Measurements from ENCODE around the gene C2orf92.

Gene C2orf92

DNA sequence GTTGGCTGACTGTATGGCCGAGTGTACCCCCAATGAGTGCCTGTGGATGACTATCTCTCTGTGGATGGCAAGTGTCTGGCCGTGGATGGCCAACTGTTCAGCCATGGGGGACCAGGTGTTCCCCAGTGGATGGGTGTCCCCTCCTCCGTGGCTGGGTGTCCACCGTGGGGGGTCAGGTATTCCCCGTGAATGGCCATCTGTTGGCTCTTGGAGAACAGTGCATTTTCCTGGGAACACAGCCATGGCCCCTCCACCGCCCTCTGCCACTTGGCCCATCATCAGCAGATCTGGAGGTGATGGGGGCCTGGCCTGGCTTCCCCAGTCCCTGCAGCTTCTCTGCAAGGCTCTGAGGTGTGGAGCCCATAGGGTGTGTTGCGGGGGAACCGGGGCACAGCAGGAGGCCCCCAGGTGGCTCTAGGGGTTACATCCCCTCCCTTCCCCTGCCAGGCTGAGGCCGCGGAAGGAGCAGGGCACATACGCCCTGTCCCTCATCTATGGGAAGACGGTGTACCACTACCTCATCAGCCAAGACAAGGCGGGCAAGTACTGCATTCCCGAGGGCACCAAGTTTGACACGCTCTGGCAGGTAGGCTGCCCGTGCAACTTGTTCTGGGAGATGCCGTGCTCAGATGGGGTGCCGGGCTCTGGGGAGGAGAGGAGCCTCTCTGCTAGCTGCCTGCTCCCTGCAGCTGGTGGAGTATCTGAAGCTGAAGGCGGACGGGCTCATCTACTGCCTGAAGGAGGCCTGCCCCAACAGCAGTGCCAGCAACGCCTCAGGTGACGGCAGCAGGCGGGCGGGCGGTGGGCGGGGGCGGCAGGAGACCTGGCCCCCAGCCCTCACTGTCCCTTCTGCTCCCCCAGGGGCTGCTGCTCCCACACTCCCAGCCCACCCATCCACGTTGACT, 63.2 kb downstream of the C2orf92 start:
- DNase-seq, result no peak

DNA sequence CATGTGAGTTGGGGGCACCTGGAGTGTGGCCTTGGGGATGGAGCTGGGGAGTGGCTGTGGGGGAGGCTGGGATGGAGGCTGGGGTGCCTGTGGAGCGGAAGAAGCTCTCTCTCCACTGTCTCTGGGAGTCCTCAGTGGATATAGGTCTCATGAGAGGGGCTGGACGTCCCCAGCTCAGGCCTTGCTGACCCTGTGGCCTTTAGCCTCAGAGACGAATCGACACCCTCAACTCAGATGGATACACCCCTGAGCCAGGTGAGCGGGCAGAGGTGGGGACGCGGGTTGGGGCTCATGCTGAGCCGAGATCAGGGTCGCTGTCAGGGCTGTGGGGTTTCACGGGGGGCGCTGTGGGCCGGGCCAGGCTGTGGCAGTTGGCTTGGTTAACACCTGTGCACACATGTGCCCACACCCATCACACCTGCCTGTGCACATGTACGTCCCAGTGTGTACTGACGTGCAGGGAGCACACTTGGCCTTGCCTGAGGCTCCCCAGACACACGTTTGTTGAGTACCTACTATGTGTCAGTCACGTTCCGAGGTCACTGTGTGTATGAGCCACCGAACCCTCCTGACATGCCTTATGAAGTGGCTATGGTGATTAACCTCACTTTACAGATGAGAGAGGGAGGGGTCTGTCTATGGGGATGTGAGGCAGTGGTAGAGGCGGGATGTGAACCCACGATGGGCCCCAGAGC, 64.0 kb downstream of the C2orf92 start:
- no peak for DNase-seq

DNA sequence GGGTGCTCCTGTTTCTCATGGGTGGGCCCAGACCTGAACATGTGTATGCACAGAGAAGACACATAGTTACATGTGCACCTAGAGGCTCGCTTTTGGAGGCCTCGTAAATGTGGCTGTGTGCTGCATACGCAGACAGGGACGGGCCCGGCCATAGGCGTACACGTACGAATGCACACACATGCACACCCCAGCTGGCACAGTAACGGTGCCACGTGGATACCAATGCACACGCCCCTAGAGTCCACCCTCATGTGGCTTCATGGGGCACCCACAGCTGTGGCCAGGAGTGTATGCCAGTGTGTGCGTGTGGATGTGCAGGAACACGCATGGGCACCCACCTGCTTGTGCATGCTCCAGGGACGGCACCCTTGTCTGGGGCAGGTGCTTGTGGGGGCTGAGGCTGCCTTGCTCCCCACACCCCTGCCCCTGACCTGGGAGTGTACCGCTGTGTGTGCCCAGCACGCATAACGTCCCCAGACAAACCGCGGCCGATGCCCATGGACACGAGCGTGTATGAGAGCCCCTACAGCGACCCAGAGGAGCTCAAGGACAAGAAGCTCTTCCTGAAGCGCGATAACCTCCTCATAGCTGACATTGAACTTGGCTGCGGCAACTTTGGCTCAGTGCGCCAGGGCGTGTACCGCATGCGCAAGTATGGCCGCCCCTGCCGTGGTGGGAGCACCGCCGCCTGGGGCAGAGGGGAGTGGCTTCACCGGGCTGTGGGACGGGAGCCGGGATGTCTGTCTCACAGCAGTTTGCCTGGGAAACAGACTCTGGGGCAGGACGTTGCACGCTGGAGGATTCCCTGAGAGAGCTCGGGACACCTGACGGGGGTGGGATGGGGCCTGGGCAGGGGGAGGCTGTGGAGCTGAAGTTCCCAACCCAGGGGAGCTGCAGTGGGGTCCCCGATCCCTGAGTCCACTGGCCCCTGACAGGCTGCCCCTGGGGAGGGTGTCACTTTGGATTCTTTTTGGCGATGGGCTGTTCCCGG, 64.8 kb downstream of the C2orf92 start:
- no peak for DNase-seq

DNA sequence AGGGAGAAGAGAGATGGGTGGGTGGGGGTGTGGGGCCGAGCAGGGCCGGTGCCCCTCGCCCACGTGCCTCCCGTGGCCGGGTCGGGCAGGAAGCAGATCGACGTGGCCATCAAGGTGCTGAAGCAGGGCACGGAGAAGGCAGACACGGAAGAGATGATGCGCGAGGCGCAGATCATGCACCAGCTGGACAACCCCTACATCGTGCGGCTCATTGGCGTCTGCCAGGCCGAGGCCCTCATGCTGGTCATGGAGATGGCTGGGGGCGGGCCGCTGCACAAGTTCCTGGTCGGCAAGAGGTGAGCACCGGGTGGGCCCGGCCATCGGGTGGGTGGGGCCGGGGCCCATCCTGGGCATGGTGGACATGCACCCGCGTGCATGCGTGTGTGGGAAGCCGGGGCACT, 65.6 kb downstream of the C2orf92 start:
- DNase-seq, result no peak

DNA sequence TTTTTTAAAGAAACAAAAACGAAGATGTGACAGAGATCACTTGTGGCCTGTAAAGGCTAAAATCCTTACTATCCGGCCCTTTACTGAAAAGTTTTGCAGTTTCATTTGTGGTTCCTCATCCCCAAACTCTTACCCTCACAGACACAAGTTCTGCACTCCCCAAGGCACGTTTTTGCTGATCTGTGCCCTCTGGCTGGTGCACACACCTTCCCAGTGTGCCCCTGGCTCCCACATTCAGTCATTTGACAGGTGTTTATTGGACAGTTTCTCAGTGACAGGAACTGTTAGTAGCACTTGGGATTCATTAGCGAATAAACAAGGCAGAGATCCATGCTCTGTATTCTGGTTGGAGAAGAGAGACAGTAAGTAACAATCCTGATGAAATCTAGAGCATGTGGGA, 66.7 kb downstream of the C2orf92 start:
- no peak for DNase-seq

DNA sequence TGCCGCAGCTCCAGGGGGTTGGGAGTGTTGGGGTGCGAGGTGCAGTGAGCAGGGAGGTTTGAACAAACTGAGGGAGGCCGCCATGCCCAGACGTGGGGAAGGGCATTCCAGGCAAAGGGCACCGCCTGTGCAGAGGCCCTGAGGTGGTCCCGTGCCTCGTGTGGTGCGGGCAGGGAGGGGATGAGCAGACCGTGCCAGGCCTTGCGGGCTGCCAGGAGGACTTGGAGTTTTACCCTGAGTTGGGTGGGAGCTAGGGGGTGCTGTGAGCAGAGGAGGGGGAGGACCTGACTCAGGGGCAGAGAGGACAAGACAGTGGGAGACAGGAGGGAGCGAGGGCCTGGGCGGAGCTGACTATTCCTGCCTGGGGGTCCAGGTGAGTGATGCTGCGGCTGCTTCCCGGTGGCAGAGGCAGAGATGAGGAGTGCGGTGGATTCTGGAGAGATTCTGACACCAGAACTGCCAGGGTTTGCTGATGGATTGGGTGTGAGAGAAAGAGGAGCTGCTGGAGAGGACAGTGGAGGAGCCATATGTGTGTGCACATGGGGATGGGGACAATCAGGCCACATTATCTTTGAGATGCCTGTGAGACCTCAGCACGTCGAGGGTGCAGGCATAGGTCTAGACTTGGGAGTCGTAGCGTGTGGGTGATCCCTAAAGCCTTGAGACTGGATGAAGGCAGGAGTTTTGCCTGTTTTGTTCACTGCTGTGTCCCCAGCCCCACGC, 67.3 kb downstream of the C2orf92 start:
- no peak for DNase-seq

DNA sequence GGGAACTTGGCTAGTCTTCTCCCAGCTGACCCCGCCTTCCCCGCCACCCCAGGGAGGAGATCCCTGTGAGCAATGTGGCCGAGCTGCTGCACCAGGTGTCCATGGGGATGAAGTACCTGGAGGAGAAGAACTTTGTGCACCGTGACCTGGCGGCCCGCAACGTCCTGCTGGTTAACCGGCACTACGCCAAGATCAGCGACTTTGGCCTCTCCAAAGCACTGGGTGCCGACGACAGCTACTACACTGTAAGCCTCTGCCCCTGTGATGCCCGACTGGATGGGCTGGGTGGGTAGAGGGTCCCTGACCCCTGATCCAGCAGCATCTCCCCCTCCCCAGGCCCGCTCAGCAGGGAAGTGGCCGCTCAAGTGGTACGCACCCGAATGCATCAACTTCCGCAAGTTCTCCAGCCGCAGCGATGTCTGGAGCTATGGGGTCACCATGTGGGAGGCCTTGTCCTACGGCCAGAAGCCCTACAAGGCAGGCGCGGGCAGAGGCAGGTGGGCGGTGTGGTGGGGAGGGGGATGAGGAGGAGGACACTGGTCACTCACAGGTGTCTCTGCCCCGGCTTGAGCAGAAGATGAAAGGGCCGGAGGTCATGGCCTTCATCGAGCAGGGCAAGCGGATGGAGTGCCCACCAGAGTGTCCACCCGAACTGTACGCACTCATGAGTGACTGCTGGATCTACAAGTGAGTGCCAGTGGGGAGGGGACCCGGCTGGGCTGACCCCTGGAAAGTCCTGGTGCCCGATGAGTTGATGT, 68.1 kb downstream of the C2orf92 start:
- DNase-seq, result no peak

DNA sequence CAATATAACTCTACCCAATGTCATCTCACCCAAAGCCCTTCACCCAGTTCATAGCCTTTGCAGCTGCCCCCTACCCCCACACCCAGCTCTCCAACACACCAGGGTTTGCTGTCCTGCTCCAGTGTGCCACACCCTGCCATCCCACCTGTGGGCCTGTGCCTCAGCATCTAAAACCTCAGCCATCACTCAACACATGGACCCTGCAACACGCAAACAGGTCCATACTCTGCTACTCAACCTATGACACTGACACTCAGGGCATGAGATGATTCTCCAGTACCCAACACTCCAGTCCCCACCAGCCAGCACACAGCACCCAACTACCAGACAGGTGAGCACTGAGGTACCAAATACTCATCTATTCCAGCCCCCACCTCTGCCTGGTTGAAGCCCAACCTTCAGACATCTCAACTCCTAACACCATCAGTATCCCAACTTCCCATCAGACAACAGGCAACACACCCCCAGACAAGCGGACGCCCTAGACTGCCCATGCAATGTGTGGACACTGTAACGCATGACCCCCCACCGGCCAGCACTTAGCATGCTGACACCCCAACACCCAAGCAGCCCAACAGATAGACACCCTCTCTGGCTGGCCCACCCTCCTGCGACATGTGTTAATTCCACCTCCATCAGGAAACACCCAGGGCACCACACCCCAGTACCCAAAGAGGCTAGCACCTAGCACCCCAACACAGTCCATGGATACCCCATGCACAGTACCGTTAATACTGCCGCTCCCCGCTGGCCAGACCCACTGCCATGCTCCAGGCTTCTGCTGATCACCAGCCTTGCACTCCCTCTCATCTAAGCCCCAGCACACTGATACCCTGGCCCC, 68.9 kb downstream of the C2orf92 start:
- no peak for DNase-seq

DNA sequence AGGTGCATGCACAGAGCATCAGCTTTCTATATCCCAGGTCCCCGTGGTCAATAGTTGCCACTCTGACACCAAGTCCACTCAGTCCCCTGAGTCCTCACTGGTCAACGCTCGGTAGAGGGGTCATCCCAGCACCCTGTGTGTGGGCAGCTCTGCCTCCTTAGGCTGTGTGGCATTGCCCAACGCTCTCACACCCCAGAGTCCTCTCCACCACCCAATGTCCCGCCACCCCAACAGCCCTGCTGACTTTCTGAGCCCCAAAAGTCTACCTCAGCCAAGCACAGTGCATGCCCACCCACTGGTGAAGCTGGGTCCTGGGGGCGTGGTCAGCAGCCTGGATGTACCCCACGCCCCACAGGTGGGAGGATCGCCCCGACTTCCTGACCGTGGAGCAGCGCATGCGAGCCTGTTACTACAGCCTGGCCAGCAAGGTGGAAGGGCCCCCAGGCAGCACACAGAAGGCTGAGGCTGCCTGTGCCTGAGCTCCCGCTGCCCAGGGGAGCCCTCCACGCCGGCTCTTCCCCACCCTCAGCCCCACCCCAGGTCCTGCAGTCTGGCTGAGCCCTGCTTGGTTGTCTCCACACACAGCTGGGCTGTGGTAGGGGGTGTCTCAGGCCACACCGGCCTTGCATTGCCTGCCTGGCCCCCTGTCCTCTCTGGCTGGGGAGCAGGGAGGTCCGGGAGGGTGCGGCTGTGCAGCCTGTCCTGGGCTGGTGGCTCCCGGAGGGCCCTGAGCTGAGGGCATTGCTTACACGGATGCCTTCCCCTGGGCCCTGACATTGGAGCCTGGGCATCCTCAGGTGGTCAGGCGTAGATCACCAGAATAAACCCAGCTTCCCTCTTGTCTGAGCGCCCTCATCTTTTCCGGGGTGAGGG, 69.7 kb downstream of the C2orf92 start:
- DNase-seq, result no peak

DNA sequence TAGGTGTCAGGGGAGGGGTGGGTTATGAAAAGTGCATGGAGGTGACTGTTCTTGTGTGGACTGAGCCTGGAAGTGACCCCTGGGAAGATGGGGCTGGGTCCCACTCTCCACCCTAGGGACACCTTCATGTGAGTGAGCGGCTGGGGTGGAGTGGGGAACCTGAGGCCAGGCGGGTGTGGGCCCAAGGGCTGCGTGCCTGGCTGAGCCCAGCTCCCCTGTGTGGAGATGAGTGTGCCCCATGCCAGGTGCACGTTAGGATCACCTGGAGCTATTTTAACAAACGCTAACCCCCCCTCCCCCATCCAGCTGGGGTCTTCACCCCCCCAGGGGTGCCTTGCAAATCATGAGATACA, 70.4 kb downstream of the C2orf92 start:
- DNase-seq, result no peak

DNA sequence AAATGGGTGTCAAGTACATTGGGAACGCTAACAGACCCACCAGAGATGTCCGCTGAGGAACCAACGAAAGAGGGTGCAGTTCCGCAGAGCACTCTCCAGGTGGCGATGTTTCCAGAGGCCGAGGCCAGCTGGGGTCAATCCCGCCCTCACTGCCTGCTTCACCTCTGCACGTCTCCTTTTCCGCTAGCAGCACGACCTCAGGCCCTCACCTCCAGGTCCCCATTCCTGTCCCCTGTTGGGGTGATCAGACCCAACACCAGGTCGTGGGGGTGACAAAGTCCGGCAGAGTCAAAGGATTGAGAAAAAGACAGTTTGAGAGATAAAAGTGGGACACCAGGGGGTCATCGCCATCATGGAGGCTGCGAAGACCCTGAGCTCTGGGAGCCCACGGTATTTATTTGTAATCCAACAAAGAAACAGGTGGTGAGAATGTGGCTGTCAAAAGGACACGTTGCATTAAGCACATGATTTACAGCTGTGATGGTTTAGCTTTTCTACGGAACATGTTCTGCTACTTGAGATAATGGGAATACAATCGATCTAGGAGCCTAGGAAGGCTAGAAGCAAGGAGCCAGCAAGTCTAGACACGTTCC, 71.2 kb downstream of the C2orf92 start:
- peak; percentile 22 for DNase-seq

DNA sequence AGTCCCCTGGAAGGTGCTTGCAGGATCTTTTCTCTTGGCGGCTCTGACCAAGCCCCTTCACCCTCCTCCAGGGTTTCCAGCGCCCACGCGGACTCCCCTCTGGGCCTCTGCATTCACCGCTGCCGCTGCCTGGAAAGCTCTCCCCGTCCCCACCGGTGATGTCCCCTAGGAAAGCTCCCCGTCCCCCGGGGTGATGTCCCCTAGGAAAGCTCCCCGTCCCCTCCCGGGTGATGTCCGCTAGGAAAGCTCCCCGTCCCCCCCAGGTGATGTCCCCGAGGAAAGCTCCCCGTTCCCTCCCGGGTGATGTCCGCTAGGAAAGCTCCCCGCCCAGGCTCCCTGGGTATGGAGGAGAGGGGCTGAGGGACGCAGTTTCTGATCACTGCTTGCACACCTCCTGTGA, 71.7 kb downstream of the C2orf92 start:
- no peak for DNase-seq

DNA sequence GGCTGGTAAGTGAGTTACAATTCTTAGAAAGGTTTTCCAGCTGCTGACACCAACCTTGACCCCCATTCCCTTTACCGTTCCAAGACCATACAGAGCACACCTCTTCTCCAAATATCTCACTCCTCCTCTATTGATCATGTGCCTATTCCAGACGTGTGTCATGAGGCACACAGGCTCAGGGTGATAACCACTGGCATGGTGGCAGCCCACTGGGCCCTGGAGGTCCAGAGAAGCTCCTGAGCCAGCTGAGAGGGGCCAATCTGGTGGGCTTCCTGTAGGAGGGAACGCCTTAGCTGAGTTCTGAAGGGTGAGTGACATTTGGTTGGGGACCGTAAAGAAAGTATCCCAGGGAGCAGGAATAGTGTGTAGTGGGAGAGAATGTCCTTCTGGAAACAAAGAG, 72.2 kb downstream of the C2orf92 start:
- no peak for DNase-seq

DNA sequence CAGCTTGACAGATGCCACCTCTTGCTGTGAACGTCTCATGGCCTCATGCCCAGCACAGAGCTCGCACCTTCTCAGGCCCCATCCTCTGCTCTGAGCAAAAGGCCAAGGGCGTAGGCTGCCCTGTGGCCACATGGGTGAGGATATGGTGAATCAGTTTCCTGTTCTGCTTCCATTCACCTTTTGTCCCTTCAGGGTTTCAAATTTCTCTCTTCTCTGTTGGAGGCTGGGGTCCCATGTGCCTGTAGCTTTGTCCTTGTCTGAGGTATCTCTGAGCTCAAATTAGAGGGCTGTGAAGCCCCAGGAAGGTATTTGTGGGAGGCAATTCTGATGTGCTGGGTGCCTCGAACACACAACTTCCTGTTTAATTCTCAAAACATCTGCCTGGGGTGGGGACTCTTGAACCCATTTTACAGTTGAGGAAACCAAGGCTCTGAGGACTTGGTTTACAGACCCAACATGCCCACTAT, 72.9 kb downstream of the C2orf92 start:
- peak; percentile 44 for DNase-seq

DNA sequence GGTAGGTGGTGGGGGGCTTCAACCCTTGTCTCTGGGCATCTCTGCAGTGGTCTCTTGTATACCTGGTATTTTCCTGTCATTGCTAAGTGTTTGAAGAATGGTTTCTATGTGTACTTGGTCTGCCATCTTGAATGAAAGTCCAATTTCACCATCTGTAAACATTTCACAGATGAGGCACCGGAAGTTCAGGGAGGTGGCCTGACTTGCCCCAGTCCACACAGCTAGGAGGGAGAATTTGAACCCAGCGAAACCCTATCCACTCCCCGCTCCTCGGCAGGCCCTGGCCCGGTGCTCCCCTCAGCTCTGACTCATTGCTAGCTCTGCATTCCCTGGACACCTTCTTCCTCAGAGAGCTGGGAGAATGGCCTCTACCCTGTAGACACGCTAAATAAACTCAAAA, 74.4 kb downstream of the C2orf92 start:
- no peak for DNase-seq

DNA sequence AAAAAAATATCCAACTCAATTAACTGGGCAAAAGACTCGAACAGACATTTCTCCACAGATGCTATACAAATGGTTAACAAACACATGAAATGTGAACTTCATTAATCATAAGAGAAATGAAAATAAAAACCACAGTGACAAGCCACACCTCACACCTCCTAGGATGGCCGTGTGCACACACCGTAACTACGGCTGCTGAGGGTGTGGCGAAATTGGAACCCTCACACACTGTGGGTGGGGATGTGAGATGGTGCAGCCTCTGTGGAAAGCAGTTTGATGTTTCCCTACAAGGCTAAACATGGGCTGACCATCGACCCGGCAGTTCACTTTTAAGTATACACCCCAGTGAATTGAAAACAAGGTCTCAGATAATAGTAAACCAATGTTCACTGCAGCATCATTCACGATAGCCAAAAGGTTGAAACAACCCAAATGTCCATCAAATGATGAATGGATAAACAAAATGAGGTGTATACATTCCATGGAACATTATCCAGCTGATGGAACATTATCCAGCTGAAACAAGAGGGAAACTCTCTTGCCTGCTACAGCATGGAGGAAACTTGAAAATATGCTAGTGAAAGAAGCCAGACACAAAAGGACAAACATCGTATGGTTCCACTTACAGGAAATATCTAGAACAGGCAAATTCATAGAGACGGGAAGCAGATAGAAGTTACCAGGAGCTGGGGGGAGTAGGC, 76.1 kb downstream of the C2orf92 start:
- no peak for DNase-seq

DNA sequence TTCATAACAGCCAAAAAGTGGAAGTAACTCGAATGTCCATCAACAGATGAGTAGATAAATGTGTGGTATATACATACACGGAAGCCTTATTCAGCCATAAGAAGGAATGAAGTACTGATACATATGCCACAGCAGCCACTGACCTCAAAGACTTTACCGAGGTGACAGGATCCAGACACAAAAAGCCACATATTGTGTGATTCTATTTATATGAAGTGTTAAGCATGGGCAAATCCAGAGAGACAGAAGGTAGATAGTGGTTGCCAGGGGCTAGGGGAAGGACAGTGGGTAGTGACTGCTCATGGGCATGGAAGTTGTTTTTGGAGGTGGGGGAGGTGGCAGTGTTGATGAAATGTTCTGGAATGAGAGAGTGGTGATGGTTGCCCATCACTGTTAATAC, 77.8 kb downstream of the C2orf92 start:
- DNase-seq, result no peak

DNA sequence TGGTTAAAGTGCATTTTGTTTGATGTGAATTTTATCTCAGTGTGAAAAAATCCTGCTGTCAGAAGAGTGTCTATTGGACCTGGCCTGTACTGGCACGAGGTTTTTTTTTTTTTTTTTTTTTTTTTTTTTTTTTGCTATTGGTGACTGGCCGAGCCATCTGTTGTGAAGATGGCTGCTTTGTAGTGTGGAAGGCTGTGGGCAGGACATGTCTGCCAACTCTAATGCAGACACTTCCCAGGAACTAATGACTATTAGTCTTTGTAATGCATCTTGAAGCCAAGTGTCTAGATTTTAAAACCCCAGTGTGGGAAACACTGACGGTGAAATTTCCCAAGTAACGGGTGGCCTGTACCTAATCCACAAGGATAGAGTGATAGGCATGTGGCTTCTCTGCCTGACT, 78.2 kb downstream of the C2orf92 start:
- peak; percentile 12 for DNase-seq

DNA sequence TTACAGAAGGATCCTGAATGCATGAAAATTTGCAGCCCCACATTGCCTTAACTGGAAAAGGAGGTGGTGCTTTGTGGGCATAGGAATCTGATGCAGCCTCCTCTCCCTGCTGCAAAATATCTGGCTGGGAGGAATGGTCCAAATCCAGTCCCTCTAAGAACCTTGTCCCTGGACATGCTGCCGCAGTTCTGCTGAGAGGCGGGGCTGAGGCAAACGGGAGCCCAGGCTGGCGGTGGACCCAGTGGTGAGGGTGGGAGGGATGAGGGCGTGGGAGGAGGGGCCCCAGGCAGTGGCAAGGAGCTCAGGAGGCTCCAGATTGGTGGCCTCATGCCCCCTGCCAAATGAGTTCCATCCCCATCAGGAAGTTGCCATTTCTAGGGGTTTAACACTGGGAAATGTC, 80.1 kb downstream of the C2orf92 start:
- DNase-seq, result no peak
